ENCODE results near the gene PCMTD2.

GRCh38 chr20:64273109-64273508, 17.6 kb downstream of the PCMTD2 start:
- TF ChIP-seq CHD2 (IDR thresholded peaks at IDR 0.05; ENCODE audit: low read length) (no peak), SP1 (IDR thresholded peaks at IDR 0.05; ENCODE audit: low read depth, low read length) (no peak), CTCF (IDR thresholded peaks at IDR 0.05; ENCODE audit: control extremely low read depth in 1 of 3, insufficient read depth in 1 of 3, low read depth in 1 of 3, low read length in 3 of 3) (no peak), EP300 (IDR thresholded peaks at IDR 0.05; ENCODE audit: borderline replicate concordance in 1 of 2, low read depth in 2 of 2, low read length in 2 of 2) (no peak), EZH2 (IDR thresholded peaks at IDR 0.05; ENCODE audit: low read depth, low read length, severe bottlenecking) (no peak), SUZ12 (IDR thresholded peaks at IDR 0.05; ENCODE audit: low read length) (no peak), YY1 (IDR thresholded peaks at IDR 0.05; ENCODE audit: low read depth, low read length) (no peak), POLR2AphosphoS5 (IDR thresholded peaks at IDR 0.05; ENCODE audit: low read depth, low read length) (no peak), ATF3 (IDR thresholded peaks at IDR 0.05; ENCODE audit: insufficient read depth, low read depth, low read length) (no peak), POU5F1 (IDR thresholded peaks at IDR 0.05; ENCODE audit: low read depth, low read length) (no peak), MAFK (IDR thresholded peaks at IDR 0.05; ENCODE audit: low read depth, low read length) (no peak), SP2 (IDR thresholded peaks at IDR 0.05; ENCODE audit: low read length) (no peak), SIX5 (IDR thresholded peaks at IDR 0.05; ENCODE audit: low read depth, low read length) (no peak)
